ENCODE measurements around the gene CREBBP.

The CREBBP gene

DNA sequence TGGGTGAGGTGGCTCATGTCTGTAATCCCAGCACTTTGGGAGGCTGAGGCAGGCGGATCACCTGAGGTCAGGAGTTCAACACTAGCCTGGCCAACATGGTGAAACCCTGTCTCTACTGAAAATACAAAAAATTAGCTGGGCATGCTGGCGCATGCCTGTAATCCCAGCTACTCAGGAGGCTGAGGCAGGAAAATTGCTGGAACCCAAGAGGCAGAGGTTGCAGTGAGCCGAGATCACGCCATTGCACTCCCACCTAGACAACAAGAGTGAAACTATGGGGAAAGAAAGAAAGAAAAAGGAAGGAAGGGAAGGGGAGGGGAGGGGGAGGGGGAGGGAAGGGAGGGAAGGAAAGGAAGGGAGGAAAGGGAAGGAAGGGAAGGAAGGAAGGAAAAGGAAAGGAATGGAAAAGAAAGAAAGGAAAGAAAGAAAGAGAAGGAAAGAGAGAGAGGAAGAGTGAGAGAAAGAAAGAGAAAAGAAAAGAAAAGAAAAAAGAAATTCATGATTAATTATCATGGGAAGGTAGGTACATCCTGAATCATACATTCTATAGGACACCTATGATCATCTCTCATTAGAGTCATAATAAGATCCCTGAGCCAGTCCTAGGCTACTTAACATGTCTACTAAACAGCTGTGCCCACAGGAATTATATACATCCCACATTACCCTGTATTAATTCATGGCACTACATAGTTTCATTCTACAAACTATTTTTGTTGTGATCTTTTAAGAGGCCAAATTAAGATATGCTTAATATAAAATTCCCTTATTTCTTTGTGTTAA lies 40.9 kb downstream of the CREBBP start:
- H3K27ac ChIP-seq: no peak overlapping the region
- TF ChIP-seq, protein P1, sequence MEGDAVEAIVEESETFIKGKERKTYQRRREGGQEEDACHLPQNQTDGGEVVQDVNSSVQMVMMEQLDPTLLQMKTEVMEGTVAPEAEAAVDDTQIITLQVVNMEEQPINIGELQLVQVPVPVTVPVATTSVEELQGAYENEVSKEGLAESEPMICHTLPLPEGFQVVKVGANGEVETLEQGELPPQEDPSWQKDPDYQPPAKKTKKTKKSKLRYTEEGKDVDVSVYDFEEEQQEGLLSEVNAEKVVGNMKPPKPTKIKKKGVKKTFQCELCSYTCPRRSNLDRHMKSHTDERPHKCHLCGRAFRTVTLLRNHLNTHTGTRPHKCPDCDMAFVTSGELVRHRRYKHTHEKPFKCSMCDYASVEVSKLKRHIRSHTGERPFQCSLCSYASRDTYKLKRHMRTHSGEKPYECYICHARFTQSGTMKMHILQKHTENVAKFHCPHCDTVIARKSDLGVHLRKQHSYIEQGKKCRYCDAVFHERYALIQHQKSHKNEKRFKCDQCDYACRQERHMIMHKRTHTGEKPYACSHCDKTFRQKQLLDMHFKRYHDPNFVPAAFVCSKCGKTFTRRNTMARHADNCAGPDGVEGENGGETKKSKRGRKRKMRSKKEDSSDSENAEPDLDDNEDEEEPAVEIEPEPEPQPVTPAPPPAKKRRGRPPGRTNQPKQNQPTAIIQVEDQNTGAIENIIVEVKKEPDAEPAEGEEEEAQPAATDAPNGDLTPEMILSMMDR (conservative IDR thresholded peaks at IDR 0.05): no peak
- no peak for TF ChIP-seq ZFX (IDR thresholded peaks at IDR 0.05)

DNA sequence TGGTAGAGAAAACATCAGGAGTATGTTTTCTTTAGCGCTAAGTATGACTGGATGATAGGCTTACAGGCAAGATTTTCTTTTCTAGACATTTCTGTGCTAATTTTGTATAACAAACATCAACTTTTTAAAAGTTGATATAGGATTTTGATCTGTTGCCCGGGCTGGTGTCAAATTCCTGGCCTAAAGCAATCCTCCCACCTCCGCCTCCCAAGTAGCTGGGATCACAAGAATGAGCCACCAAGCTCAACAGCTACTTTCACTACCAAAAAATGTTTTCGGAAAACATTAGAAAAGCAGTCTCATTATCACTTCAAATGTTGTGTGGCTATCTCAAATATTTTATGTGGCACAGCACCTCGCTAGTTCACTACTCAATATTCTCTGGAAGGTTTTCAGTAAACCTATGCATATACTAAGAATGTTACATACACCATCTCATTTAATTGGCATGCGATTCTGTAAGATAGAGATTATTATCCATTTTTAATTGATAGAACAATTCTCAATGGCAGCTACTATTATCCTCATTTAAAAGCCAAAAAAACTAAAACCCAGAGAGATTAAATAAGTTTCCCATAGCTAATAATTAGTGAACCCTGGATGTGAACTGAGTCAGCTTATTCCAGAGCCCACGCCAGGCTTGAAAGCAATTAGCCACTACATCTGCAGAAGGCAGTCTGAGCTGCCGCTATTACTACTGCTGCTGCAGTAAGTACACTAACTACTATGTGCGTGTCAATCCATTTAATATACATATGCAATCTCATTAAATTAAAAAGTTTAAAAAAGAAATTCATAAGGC lies 41.7 kb downstream of the CREBBP start:
- TF ChIP-seq, protein P1 (conservative IDR thresholded peaks at IDR 0.05): no peak
- TF ChIP-seq ZFX (IDR thresholded peaks at IDR 0.05): no peak
- H3K27ac ChIP-seq: no peak overlapping the region

DNA sequence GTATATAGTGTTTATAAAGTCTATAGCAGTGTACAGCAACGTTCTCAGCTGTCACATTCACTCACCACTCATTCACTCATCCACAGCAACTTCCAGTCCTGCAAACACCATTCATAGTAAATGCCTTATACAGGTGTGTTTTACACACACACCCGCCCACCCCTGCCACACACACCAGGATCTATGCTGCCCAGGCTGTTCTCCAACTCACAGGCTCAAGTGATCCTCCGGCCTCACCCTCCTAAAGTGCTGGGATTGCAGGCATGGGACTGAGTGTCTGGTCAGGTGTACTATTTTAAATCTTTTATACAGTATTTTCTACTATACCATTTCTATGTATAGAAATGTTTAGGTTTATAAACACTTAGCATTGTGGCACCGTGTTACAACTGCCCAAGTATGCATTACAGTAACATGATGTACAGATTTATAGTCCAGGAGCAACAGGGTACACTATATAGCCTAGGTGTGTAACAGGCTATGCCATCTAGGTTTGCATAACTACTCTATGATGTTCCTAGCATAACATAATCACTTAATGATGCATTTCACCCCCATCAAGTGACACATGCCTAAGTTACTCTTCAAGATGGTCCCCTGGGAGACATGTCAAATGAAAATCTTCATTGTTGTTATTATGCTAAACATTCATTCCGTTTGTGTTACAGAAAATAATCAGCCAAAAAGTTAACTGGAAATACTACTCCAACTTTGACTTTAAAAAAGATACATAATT lies 42.5 kb downstream of the CREBBP start:
- TF ChIP-seq, protein P1 (conservative IDR thresholded peaks at IDR 0.05): no peak
- no peak for TF ChIP-seq ZFX (IDR thresholded peaks at IDR 0.05)
- H3K27ac ChIP-seq: no peak overlapping the region

DNA sequence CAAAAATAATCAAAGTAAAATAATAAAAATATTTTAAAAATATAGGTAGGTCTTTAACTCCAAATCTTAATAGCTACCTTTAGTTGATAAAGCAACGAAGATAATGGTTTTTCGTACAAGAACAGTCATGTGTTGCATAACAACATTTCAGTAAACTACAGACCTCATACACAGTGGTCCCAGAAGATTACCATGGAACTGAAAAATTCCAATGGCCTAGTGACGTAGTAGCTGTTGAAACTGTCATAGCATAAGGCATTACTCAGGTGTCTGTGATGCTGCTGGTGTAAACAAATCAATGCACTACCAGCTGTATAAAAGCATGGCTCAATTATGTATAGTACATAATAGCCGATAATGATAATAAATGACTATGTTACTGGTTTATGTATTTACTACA lies 43.9 kb downstream of the CREBBP start:
- TF ChIP-seq, protein P1 (conservative IDR thresholded peaks at IDR 0.05): no peak
- no peak for TF ChIP-seq ZFX (IDR thresholded peaks at IDR 0.05)
- H3K27ac ChIP-seq: no peak overlapping the region

DNA sequence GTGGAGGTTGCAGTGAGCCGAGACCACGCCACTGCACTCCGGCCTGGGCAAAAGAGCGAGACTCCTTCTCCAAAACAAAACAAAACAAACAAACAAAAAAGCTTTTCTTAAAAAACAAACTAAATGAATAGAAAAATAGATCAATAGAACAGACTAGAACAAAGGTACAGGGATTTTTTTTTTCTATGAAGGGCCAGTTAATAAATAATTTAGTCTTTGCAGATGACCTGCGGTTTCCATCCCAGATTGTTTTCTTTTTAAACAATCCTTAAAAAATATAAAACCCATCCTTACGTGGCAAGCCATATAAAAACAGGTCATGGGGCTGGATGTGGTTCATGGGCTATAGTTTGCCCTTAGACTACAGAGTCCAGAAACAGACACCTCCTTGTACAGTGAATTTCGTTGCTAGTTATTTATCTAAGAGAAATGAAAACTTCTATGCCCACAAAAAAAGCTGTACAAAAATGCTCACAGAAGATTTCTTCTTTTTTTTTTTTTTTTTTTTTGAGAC lies 45.4 kb downstream of the CREBBP start:
- no peak overlapping the region for H3K27ac ChIP-seq
- TF ChIP-seq ZFX (IDR thresholded peaks at IDR 0.05): no peak
- TF ChIP-seq, protein P1 (conservative IDR thresholded peaks at IDR 0.05): no peak

DNA sequence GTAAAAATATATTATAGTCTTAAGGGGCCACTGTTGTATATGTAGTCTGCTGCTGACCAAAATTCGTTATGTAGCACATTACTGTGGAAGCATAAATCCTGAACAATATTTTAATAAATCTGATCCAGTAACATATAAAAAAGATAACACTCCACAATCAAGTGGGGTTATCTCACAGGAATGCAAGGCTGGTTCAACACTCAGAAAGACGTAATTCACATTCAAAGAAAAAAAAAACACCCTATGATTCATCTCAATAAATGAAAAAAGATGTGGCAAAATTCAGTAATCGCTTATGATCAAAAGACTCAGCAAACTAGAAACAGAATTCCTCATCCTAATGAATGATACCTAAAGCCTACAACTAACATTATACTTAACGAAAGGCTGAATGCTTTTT lies 47.8 kb downstream of the CREBBP start:
- TF ChIP-seq, protein P1 (conservative IDR thresholded peaks at IDR 0.05): no peak
- TF ChIP-seq ZFX (IDR thresholded peaks at IDR 0.05): no peak
- H3K27ac ChIP-seq: no peak overlapping the region
